GM19025 (cell line): ENCODE results near the gene PCNT.
A peak's percentile ranks its signal among the peaks of the same experiment; 100 is the strongest.

Source experiments
- ATAC-seq: cut with Tn5 transposase; IDR thresholded peaks from one replicate; pipeline ENCODE4 v1.9.1; 2021; ENCODE audit warnings: mild to moderate bottlenecking, low read depth, moderate library complexity; ENCODE audit not compliant: unreplicated experiment

Gene PCNT, protein sequence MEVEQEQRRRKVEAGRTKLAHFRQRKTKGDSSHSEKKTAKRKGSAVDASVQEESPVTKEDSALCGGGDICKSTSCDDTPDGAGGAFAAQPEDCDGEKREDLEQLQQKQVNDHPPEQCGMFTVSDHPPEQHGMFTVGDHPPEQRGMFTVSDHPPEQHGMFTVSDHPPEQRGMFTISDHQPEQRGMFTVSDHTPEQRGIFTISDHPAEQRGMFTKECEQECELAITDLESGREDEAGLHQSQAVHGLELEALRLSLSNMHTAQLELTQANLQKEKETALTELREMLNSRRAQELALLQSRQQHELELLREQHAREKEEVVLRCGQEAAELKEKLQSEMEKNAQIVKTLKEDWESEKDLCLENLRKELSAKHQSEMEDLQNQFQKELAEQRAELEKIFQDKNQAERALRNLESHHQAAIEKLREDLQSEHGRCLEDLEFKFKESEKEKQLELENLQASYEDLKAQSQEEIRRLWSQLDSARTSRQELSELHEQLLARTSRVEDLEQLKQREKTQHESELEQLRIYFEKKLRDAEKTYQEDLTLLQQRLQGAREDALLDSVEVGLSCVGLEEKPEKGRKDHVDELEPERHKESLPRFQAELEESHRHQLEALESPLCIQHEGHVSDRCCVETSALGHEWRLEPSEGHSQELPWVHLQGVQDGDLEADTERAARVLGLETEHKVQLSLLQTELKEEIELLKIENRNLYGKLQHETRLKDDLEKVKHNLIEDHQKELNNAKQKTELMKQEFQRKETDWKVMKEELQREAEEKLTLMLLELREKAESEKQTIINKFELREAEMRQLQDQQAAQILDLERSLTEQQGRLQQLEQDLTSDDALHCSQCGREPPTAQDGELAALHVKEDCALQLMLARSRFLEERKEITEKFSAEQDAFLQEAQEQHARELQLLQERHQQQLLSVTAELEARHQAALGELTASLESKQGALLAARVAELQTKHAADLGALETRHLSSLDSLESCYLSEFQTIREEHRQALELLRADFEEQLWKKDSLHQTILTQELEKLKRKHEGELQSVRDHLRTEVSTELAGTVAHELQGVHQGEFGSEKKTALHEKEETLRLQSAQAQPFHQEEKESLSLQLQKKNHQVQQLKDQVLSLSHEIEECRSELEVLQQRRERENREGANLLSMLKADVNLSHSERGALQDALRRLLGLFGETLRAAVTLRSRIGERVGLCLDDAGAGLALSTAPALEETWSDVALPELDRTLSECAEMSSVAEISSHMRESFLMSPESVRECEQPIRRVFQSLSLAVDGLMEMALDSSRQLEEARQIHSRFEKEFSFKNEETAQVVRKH (N-terminal part only)

DNA sequence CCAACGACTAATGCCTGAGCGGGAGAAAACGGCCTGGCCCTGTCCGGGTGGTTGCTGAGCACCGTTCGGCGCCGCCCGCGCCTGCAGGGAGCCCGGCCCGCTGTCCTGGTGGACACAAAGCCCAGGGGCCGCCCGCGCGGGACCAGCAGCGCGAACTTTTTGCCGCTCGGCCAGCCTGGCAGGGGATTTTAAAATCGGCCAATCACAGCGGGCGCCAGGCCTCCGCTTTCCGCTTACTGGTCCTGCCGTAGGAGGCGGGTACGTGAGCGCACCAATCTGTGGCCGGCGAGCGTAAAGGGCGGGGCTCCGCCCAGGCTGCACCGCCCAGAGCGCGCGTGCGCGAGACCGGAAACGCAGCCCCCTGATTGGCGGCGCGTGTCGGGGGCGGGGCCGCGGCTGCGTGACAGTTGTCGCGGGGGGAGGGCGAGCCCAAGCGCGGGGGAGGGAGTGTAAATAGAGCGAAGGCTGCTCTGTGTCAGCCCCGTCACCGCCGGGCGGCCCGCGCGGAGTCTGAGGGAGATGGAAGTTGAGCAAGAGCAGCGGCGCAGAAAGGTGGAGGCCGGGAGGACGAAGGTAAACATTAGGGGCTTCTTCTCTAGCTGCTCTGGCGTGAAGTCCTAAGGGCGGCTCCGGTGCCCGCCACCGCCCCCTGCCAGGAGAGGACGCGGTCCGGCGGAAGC is at the start of gene PCNT, which contains the start of gene C21orf58:
Gene PCNT (plus strand): TSS at position 447 of the 680 bp plus-strand sequence. CDS start 73 bp downstream, at position 520.
Gene C21orf58 (minus strand): TSS at position 161 of the 680 bp plus-strand sequence. CDS start 1,132 bp downstream, outside the sequence.
- peak; percentile 73 for ATAC-seq

DNA sequence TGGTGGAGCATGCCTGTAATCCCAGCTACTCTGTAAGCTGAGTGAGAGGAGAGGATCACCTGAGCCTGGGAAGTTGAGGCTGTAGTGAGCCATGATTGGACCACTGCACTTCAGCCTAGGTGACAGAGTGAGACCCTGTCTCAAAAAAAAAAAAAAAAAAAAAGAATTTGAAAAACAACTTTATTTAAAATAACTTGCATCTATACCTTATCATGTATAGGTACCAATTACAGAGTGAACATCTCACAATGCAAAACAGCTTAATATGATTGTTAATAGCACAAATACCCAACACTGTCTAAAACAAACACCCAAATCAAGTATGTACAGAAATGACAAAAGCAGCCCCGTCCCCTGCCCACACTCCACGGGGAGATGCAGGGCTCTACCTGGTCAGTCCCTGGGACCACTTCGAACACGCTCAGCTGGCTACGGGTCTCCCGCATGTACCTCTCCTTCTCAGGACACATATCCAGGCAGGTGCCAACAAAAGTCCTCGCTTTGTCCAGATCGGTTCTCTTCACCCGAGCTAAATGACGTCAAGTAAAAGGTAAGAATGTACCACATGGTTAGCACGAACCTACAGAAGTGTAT is 49.1 kb upstream of the PCNT start:
- ATAC-seq, result no peak

DNA sequence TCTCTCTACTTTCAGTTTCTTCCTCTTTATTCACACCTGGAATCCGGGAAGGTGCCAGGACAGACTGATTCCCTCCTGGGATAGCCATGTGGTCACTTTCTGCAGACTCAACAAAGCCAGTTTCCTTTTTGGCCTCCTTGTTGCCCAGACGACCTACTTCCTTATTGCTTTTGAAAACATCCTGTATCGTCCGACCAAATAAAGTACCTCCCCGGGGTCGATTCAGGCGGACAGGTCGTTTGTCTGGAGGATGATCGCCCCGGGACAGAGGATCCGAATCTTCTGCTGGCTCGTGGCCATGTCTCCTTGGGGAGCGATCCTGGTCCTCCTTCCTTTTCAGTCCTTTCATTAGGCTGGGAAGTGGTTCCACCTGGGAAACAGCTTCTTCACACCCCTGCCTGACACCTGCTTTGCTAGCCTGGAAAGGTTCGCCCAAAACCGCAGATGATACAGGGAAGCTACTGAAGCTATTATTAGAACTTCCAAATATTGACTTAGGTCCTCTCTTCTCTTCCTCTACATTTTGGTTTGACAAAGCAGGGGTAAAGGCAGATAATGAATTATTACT is 39.8 kb upstream of the PCNT start:
- ATAC-seq, result no peak

DNA sequence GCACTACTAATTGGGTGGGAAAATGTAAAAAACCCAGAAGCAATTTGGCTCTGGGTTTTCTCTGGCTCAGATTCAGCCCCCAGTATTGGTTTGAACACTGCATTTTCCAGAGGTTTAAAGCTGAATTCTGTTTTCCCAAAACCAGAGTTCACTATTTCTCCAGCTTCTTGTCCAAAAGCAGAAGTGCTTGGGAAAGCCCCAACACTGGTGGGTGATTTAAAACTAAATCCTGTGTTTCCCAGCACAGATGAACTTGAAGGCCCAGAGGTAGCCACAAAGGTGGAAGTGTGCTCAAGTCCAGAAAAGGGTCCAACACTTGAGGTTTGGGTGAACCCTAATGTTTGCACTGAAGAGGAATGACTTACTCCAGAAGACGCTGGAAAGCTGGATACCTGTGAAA is 39.2 kb upstream of the PCNT start:
- ATAC-seq, result no peak

DNA sequence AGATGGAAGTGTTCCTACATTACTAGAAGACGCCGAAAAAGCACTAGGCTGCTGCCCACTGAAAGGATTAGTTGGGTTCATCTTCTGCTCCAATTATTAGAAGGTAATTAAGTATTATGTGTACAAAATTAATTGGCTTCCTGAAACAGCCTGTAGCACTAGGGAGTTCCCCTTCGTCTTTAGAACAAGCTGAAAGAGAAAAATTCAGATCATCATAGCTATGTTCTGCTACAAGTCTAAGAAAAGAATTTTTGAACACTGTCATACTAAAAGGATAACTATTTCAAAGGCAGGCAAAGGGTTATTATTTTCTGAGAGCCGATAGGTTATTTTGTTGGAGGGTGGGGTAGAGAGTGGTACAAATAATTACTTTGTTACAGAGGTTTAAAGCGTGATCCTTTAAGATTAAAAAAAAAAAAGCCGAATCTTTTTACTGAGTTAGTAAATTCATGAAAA is 38.7 kb upstream of the PCNT start, which contains the start of gene MCM3AP:
Gene MCM3AP (minus strand): TSS at position 406 of the 456 bp plus-strand sequence. CDS start 325 bp downstream, at position 81.
- ATAC-seq, result no peak

DNA sequence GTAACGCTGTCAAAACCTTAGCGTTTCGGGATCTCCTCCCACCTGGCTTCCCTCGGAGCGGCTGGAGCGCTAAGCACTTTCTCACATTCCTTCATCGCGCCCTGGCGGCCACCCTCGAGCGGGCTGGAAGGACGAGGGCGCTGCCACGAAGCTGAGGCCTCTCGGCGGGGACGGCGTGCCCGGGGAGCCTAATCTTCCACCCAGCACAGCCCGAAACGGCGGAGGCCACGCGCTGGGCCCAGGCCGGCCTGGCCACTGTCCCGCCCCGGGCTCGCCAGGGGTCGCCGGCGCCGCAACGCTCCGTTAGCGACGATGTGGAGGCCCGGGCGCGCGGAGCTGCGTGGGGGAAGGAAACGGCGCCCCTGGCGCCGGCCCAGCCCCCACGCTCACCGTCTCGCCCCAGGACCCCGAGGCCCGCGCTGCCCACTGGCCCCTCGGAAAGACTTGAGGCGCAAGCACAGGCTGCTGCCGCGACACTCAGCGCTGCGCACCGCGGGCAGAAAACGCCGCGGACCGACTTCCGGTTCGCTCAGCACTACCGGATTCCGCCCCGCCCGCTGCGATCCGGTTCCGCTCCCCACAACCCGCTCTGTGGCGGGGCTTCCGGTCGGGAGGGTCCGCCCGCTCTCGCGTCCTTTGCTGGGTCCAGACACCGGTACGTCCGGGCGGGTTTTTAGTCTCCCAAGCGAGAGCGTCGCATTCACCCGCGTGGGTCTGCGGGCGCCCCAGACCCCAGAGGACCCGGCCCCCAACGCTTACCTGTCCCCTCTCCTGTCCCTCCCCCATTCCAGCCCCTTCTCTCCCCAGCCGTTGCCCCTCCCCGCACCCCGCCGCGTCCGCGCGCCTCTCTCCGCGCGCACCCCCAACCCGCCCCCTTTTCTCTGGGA is 38.0 kb upstream of the PCNT start, which contains the start of gene YBEY:
Gene YBEY (plus strand): TSS at position 582 of the 887 bp plus-strand sequence. CDS start 572 bp downstream, outside the sequence.
- ATAC-seq, result peak; percentile 92

DNA sequence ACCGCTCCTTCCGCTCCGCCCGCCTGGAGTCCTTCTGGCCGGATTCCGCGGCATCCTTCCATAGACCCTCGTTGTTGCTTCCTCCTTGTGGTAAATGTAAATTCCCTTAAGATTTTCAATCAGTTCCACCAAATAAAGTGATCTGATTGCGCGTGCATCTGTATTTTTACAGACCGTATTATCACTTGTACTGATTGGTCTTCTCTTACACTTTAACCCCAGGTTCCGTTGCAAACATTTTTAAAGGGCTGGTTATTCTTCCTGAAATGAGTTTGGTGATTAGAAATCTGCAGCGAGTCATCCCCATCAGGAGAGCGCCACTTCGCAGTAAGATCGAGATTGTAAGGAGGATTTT is 37.3 kb upstream of the PCNT start:
- ATAC-seq, result no peak

DNA sequence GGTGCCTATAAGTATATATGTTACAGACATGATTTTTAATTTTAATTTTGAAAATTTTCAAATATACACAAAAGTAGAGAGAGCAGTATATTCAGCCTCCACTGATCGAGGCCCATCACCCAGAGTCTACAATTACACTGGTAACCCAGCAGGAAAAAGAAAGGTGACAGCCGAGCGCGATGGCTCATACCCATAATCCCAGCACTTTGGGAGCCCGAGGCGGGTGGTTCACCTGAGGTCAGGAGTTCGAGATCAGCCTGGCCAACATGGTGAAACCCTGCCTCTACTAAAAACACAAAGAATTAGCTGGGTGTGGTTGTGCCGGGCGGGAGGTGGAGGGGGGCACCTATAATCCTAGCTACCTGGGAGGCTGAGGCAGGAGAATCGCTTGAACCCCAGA is 36.4 kb upstream of the PCNT start:
- no peak for ATAC-seq

DNA sequence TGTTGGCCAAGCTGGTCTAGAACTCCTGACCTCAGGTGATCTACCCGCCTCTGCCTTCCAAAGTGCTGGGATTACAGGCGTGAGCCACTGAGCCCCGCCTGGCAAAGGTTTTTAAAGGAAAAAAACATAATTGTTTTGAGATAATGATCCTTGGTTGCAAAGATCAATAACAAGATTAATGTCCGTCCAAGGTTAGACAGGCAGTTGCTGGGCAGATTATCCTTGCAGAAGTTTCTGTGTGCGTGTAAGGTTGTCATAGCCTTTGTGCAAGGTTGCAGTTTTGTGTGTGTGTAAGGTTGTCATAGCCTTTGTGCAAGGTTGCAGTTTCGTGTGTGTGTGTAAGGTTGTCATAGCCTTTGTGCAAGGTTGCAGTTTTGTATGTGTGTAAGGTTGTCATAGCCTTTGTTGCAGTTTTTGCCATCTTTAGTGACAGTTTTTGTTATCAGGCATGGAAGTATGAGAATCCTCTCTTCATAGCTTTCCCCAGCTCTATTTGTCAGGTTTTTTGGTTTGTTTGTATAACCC is 34.2 kb upstream of the PCNT start:
- no peak for ATAC-seq

DNA sequence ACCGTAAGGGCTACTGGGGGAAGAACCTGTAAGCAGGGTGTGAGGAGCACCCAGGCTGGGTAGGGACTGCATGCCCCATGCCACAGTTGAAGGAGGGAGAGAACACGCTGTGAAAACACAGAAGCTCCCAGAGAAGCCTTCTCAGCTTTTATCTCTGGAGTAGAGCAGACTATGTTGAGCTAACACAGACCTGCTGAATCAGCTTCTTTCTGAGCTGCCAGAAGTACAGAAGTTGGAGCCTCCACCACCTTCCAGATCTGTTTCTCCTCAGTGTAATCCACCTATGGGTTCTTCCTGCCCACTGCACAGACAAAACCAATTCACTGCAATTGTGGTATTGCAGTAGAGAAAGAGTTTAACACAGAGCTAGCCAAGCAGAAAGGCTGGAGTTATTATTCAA is 32.4 kb upstream of the PCNT start:
- no peak for ATAC-seq

DNA sequence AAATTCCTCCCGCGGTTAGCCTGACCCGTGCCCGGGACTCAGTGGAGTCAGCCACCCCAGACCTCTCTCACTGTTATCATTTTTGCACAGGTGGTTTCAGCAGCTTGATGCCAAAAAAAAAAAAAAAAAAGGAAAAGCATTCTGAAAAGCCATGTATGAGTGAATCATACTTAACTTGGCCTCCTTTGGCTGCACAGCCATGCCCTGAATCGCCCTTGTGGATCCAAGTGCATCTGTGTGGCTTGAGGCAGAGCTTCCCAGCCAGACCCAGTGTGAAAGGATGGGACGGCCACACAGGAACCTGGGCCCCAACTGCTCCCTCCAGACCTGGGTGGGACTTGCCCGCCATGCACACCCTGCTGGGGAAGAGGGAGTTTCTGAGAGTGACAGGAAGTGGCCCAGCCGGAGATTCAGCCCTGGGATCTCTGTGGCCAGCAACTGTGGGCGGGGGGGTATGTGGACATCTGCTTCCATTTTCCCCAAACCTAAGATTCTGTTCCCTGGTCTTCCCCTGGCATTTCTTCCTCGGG is 29.2 kb upstream of the PCNT start:
- ATAC-seq, result no peak

DNA sequence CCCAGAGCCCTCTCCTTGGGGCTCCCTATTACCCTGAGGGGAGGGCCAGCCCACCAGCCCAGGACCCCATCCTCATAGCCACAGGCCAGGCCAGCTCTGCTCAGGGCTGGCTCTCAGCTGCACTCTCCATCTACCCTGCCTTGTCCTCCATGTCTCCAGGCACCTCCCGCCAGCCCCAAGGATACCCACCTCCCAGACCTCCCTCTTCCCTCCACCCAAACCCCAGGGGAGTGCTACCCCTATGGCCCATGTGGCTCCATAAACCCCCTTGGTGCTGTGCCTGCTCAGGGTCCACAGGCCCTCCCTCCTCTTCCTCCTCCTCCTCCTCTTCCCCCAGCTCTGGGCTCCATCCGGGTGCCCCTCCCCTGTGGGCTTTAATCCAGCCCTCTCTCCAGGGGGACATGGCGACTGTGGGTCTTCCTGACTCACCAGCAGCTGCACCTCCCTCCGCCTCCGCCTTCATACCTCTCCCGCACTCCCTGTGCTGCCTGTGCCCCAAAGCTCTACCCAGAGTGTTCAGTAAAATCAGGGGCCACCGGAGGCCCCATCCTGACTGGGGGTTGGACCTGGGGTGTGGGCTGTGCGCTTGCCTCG is 28.7 kb upstream of the PCNT start:
- ATAC-seq, result no peak

DNA sequence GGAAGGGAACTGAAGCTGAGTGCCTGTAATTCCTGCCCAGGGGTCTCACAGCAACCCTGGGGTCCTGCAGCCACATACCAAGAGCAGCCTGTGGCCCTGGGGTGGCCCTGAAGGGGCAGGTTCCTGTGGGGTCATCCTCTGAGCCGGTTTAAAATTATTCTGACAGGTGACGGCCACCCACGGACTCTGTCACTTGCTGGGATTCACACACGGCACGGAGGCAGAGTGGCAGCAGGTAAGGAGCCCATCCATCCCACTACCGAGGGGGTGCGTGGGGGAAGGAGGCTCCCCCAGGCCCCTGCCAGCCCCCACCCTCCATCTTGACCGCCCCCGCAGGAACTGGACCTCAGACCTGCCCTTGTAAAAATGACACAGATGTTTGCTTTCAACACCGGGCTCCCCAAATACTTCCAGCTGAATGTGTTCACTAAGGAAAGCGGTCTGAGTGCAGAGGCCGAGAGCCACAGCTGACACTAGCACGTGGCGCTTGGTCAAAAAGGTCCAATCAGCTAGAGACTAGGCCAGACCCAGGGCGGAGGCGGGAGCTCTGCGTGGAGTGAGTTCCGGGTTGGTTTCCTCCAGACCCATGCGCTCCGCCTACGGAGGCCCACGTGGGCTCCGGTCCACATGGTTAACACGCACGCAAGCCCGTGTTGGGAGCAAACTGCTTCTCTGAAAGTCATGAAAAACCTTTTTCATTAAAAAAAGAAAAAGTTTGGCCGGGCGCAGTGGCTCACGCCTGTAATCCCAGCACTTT is 27.8 kb upstream of the PCNT start:
- ATAC-seq, result no peak

DNA sequence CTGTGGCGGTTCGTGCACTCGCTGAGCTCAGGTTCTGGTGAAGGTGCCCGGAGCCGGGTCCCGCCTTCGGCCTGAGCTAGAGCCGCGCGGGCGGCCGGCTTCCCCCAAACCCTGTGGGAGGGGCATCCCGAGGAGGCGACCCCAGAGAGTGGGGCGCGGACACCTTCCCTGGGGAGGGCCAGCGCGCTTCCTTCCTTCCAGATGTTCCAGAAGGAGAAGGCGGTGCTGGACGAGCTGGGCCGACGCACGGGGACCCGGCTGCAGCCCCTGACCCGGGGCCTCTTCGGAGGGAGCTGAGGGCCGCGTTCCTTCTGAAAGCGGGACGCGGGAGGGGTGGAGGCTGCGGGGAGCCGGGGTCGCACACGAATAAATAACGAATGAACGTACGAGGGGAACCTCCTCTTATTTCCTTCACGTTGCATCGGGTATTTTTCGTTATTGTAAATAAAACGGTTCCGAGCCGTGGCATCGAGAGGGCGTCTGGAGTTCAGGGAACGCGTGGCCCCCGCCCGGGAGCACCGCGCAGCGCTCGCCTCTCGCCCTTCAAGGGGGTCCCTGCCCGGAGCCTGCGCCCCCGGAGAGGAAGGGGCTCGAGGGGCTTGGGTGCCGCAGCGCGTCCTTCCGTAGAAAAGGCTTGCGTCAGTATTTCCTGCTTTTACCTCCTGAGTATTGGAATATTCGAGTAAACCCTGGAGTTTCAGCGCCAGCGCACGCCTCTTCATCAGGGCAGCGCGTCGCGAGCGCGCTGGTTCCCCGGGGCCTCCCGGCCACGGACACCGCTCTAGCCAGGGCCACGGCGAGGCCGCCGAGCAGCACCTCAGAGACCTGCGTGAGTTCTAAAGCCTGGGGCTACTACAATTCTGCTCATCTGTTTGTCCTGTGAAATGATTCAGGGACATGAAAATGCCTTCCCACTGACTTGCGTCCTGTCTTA is 26.4 kb upstream of the PCNT start:
- no peak for ATAC-seq

DNA sequence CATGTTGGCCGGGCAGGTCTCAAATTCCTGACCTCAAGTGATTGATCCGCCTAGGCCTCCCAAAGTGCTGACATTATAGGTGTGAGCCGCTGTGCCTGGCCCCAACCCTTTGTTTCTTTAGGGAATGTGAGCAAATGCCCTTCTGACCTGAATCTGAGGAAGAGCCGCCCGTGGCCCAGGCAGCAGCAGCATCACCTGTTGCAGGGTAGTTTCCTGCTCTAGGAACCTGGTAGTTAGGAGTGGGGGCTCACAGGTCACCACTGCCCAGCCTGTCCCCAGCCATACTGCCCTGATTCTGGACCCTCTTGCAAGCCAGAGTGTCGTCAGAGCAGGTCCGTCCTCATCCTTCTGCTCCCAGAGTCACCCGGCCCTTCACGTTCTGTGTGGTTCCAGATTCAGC is 24.8 kb upstream of the PCNT start:
- ATAC-seq, result no peak
